Raji (cell line): Measurements from ENCODE around the gene ZNF836.

ENCODE experiments used
- POLR2A ChIP-seq: IDR thresholded peaks from 2 replicates; pipeline ENCODE4 v1.6.1; 2011; ENCODE audit warnings: low read depth, low read length, control low read depth; ENCODE audit not compliant: insufficient read depth

The ZNF836 gene

DNA sequence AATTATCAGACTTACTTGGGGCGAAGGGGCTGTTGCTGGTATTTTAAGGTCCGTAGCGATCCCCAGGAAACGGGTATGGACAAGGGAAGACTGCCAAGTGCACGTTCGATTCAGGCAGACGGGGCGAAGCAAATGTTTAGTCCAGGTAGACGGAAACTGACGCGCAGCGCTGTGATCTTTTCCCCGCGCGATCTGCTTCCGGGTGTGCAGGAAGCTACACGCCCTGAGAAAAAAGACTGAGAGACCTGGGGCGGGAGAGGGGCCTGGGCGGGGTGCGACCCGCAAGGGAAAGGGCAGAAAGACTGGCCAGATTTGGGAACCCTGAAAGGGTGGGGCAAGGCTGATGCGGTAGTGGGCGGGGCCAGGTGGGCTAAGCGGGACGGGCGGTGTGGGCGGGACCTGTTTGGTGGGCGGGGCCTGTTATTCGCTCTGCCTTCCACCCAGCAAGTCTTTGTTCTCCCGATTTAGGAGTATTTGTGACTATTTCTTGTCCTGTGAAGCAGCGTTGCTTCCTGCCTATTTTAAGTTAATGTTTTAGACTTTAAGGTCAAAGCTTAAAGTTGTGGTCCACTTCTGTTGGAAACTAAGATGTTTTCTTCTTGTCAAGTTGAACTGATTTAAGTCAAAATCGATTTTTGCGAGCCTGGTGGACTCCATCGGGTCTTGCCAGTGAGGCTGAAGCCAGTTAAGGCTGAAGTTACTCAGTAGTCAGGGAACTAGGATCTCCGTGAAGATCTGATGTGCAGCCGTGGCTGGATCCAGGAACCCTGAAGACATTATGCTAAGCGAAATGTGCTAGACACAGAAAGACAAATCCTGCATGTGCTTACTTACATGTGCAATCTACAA, at the start of gene ZNF836:
Gene ZNF836 (minus strand): TSS at position 301 of the 849 bp plus-strand sequence. CDS start 3,549 bp downstream, outside the sequence.
- peak; percentile 50 for TF ChIP-seq POLR2A

DNA sequence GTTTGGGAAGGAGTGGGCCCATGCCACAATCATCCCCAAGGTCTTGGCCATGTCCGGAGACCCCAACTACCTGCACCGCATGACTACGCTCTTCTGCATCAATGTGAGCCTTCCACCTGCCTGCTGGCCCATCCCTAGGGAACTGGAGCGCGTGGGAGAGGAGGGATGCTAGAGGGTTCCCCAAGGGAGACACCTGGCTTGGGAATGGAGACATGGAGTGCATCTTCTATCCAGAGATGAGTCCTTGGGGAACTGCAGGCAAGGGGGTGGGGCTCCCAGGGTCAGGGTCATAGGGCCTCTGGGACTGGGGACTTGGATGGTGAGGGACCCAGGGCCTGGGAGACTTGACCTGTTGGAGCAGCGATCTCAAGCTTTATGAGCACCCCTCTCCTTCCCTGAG, 49.6 kb upstream of the ZNF836 start:
- TF ChIP-seq POLR2A, result no peak

DNA sequence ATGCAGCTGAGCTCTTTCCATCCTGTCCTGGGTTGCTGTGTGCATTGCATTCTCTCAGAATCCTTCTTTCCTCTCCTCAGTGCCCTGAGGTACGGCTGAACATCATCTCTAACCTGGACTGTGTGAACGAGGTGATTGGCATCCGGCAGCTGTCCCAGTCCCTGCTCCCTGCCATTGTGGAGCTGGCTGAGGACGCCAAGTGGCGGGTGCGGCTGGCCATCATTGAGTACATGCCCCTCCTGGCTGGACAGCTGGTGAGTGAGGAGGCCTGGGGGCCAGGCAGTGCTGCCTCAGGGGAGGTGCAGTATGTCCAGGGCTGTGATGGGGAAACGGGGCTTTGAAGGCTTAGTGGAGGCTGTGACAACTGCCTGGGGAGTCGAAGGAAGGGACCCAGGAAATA, 48.2 kb upstream of the ZNF836 start:
- TF ChIP-seq POLR2A, result no peak

DNA sequence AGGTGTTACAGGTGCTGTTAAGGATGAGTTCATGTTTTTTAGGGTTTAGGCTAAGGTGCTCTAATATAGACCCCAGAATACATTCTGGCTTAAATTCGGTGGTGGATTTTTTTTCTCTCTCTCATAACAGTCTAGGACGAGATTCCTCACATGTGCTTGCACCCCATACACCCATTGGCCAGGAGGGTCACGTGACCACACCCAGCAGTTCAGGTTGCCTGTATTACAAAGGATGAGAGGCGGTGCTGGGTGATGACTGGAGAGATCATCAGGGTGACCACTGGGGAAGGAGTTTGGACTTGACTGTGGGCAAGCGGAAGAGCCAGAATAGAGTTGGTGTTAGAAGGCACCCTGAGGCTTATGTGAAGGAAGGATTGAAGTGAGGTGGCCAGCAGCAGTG, 46.2 kb upstream of the ZNF836 start:
- TF ChIP-seq POLR2A, result no peak

DNA sequence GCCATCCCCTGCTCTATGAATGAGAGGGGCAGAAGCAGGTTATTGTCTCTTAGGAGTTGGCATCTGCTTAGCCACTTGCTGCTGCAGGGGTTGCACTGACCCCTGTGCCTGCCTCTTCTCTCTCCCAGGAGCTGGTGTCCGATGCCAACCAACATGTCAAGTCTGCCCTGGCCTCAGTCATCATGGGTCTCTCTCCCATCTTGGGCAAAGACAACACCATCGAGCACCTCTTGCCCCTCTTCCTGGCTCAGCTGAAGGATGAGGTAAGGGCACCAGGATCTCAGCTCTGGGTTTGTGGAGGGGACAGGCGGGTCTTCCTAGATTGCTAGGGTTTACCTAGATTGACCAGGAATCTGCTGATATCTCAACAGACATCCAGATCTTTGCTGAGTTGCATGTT, 45.0 kb upstream of the ZNF836 start:
- TF ChIP-seq POLR2A, result no peak

DNA sequence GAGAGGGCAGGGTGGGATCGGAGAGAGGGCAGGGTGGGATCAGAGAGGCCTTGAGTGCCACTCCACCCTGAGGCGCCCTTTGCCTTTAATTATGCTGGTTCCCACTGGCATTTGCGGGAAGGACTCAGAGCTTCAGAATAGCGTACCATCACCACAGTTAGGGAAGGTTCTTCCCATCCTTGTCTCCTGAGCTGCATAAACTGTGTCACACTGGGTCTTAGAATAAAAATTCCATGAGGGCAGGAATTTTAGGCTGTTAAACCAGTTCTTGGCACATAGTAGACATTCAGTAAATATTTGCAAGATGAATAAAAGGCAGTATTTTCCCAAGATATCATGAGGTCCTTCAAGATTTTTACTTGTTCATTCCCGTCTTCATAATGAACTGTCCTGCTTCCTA, 42.8 kb upstream of the ZNF836 start:
- TF ChIP-seq POLR2A, result no peak

DNA sequence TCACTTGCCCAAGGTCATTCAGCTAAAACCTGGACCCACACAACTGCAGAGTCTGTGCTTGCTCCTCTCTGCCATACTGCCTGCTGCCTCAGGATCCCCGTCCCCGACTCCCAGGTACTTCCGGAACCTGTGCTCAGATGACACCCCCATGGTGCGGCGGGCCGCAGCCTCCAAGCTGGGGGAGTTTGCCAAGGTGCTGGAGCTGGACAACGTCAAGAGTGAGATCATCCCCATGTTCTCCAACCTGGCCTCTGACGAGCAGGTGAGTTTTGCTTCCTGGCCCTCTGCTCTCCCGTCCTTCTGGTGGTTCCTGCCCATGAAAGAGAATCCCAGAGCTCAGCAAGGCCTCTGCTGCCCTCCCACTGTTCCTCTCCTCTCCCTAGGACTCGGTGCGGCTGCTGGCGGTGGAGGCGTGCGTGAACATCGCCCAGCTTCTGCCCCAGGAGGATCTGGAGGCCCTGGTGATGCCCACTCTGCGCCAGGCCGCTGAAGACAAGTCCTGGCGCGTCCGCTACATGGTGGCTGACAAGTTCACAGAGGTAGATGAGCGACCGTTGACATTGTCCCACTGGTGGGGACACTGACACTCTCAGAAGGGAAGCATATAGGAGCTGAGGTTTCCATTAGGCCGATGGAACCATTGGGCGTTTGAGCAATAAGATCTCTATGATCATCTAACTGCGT, 41.3 kb upstream of the ZNF836 start:
- no peak for TF ChIP-seq POLR2A

DNA sequence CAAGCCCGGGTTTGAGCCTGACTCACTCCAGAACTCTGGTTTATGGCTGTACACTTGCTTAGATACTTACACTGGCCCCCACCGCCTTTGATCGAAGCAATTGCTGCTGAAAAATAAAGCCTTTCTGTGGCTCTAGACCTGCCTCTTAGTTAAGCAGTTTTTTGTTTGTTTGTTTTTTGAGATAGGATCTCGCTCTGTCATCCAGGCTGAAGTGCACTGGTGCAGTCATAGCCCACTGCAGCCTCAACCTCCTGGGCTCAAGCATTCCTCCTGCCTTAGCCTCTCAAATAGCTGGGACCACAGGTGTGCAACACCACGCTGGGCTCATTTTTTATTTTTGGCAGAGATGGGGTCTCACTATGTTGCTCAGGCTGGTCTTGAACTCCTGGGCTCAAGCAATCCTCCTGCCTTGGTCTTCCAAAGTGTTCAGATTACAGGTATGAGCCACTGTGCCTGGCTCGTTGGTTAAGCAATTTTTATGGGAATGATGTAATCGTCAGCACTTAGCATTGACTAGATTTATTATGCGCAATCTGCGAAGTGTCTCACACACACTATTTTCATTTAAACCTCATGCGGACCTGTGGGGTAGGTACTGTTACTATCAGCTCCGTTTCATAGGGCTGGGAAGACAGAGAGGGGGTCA, 40.6 kb upstream of the ZNF836 start:
- TF ChIP-seq POLR2A, result no peak

DNA sequence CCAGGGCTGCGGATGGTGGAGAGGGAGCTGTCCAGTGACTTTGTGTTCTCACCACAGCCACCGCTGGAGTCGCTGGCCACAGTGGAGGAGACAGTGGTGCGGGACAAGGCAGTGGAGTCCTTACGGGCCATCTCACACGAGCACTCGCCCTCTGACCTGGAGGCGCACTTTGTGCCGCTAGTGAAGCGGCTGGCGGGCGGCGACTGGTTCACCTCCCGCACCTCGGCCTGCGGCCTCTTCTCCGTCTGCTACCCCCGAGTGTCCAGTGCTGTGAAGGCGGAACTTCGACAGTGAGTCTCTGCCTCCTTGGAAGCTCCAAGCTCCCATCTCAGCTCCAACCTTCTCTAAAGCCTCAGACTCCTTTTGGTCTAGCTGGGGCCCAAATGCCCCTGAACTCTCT, 39.8 kb upstream of the ZNF836 start:
- no peak for TF ChIP-seq POLR2A

DNA sequence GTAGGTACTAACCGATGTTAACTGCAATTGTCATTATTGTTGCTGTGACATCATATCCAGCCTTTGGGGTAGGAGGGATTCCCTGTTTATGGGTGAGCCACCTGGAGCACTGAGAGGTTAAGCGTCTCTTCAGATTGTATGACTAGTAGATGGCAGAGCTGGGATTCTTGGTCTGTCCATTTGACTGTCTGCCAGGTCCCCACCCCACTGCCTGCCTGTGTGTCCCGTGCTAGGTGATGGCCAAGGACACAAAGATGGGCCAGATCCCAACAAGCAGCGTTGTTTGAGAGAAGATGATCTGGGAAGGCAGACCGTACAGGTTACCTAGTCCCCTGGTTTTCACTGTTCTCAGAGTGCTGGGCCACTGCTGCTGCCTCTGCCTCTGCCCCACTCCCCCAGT, 35.1 kb upstream of the ZNF836 start:
- TF ChIP-seq POLR2A, result no peak

DNA sequence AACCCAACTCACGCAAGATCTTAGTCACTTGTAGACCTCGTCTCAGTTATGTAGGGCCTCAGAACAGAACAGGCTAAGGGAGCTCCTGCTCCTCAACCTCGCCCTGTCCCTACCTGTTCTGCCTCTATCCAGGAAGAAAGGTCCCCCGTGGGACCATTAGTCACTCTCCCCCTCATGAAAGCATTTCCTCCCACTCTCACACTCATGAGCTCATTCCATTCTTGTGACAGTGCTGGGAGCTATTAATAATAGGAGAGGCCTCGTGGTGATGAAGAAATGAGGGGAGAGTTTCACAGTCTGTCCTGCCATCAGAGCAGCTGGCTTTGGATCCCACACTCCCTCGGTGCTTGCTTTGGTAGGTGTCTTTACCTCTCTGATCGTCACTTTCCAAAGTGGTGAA, 28.6 kb upstream of the ZNF836 start:
- no peak for TF ChIP-seq POLR2A

DNA sequence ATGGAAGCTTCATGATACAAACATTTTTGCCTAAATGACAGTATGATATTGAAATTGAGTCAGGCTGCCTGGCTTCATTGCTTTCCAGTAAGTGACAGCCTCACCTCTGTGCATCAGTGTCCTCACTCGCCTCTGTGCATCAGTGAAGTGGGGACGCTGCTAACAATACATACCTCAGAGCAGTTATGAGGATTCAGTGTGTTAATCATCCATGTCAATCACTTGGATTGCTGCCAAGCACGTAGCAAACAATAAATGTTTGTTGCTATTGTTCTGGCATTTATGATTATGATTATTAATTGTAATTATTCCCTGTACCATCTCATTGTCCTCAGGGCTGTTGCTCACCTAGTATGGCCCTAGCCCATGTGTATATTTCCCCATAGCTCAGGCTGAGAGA, 27.3 kb upstream of the ZNF836 start:
- TF ChIP-seq POLR2A, result no peak

DNA sequence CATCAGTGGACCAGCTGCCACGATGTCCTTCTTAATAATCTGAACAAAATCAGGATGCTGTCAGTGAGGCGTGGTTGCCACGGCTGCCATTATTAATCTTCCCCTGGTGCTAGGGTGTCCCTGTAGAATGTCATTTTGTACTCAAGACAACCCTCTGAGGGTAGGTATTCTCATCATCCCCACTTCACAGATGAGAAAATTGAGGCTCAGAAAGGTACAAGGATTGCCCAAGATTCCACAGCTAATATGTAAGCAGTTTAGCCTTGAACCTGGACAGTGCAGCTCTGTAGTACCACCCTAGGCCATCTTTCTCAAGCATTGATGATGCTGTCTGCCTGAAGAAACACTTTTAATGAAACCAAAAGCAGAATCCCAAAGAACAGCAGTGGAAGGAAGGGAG, 26.5 kb upstream of the ZNF836 start:
- no peak for TF ChIP-seq POLR2A

DNA sequence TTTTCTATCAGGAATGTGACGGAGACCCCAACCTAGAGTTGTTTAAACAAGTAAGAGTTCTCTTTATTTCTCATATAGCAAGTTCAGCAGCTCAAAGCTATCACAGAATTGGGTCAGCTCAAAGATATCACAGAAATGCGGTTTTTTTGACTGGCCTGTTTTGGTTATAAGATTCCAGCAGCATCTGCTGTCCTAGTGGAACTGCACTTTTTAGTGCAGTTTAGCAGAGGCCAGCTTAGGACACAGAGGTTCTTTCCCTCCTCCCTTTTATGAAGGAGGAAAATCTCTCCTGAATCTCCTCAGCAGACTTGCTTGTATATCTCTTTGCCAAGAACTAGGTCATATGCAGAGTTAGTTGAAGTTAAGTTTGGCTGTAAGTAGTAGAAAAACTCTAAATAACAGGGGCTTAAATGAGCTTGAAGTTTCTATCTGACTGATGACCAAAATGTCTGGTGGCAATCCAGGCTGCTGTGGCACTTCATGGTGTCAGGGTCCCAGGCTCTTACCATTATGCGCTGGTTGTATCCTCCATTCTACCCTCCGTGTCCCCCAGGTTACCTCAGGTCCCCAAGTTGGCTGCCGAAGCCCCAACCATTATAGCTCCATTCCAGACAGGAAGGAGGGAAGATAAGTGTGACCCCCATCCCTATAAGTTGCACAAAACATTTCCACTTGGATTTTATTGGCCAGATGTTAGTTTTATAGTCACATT, 25.0 kb upstream of the ZNF836 start:
- TF ChIP-seq POLR2A, result no peak

DNA sequence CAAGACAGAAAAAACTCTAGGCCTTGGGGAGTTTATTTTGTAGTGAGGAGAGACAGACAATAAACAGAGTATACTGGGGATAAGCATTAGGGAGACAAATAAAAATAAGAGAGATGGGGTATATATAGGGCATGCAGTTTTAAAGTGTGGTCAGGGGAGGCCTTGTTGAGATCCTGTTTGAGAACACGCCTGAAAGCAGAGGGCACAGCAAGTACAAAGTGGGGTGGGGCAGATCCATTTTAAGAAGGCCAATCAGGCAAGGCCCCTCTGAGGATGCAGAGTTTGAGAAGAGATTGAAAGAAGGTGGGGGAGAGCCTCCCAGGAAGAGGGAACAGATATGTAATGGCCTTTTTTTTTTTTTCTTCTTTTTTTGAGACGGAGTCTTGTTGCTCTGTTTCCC, 20.5 kb upstream of the ZNF836 start:
- no peak for TF ChIP-seq POLR2A
